Dermis blood vessel endothelial cell (primary cell): ENCODE results near the gene JPT2. TPM values are rescaled to one million over a fixed set of nuclear protein-coding genes. Genes with fewer than 3 reads are reported as not detected.
"Not testable (repeated sequence)": the region's sequence is repeated elsewhere in the genome, so short reads cannot be mapped to it uniquely, and the experiment has no call there.

Experiments used
- DNase-seq: peaks from one replicate; pipeline ENCODE4 v3.0.0; 2010
- total RNA-seq: library from RNA; depleted of rRNA; stranded (reverse); fragments of >200 nt; gene quantifications from 2 replicates; pipeline ENCODE4 v1.2.3, GENCODE V29; 2014

JPT2 gene
- total RNA-seq, 1 donor from 2014 or later, result 63.0 TPM

DNA sequence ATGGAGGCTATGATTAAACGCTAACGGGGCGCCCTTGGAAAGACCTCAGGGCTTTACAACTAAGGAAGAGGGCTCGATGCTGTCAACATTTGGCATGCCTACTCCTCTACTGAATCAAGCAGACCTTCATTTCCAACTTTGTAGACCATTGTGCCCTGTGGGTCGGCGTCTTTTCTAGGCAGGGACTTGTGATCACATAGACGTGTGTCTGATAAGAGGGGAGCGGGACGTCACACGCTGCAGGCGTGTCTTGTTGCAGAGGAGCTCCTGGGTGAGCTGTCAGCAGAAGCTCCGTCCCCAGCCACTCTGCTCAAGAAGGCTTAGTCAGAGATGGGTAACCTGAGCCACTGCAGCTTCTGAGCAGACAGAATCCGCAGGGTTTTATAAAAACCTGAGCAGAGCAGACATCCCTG, 30.7 kb downstream of the JPT2 start:
- DNase-seq, result no peak

DNA sequence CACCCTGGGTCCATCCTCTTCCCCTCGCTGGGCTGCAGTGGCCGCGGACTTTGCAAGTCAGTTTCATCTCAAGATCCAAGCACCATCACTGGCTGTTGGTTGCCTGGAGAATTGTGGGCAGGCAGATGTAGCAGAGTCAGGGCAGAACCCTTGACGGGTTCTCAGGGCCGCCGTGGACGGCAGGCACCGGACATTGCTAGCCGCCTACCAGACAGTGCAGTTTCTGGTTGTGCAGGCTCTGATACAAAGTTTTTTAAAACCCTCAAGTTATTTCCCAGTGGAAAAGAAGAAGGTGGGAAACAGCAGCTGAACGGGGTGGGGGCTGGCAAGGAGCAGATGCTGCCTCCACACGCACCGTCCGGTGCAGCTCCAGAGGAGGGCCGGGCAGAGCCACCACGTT, 31.3 kb downstream of the JPT2 start:
- DNase-seq, result no peak

DNA sequence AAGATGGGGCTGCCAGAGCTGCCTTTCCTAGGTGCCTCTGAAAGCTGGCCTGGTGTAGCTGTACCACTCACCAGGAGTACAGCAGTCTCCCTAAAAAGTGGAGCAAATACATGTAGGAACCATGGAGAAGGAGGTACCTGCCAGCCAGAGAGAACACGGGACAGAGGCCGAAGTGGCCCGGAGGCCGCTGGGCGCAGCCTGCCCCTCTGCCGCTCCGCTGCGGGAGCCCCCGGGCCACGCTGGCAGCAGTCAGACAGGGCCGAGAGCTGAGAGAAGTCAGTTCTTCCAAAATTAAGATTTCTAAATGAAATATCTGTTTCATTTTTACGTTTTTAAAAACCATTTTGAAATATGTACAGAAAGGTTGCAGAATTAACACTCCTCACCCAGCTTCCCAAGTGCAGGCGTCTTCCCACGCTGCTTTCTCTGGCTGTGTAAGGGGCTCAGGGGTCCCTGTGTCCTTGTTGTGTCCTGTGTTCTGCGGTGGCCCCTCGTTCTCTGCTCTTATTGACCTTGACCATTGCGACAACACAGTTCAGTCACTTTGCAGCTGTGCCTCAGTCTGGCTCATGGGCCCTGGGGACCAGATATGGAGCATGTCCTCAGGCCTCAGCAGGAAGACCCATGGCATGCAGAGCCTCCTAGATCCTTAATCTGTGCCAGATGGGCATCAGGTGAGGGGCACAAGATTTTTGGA, 32.9 kb downstream of the JPT2 start:
- DNase-seq, result no peak

DNA sequence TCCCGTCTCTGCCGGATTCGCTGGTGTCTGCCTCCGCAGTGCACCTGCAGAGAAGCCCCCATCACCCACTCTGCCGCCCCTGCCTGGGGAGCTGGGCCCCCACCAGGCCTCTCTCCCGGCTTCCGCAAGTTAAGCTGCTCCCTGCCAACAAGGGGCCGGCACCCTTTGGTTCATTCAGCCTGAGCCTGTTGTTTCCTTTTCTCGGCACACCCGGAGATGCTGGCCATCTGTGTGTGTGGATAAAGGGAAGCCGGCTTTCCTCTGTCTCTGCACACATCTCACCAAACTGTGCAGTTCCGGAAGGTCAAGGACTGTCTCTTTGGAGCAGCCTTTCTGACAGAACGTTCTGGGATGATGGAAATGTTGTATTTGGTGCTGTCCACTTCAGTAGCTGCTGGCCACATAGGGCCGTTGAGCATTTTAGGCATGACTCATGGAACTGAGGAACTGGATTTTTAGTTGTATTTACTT, 34.7 kb downstream of the JPT2 start:
- DNase-seq, result peak; percentile 61

DNA sequence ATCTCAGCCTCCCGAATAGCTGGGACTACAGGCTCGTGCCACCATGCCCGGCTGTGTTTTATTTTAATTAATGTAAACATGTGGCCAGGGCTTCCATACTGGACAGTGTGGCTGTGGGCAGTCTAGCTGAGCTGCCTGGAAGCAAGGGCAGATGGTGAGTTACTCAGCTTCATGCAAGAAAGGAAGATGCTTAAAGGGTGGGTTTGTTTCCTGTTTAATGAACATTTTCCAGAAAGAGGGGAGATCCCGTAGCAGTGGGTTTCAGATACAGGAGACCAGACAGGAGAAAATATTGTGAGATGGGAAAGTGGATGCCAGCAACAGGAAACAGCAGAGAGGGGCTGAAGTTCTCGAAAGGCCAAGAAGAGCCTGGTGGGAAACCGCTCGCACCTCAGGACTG, 35.3 kb downstream of the JPT2 start:
- DNase-seq, result no peak

DNA sequence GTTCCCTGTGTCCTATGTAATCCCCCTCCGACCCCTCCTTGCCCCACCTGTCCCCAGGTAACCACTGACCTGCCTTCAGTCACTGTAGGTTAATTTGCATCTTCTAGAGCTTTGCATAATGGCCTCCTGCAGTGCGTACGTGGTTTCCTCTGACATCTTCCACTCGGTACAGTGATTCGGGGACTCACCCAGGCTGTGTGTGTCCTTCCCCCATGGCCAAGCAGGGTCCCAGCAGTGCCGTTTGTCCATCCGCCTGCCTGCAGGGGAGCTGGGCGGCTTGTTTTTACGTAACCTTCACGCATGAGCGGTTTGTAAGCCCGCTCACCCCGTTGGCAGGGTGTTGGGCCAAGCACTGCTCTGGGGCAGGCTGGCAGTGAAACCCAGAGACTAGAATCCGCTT, 35.9 kb downstream of the JPT2 start:
- no peak for DNase-seq

DNA sequence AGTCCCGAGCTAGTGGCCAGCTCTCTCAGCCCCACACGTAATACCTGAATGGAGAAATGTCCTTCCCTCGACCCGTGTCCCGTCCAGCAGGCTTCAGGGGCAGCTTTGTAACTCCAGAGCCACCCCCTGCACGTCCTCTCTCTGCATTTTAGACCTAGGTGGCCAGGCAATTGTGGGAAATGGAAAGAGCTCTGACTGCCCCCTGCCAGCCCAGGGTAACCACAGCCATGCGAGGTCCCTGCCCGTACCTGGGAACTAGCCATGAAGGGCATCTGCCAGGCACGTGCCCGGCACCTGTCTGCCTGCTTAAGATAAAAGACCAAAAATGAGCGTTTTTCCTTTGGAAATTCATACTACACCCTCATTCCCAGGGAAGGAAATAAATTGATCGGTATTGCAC, 37.1 kb downstream of the JPT2 start:
- no peak for DNase-seq

DNA sequence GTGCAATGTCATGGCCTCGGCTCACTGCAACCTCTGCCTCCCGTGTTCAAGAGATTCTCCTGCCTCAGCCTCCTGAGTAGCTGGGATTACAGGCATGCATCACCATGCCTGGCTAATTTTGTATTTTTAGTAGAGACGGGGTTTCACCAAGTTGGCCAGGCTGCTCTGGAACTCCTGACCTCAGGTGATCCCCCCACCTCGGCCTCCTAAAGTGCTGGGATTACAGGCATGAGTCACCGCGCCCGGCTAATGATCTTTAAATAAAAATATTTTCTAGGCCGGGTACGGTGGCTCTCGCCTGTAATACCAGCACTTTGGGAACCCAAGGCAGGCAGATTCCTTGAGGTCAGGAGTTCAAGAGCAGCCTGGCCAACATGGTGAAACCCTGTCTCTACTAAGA, 40.2 kb downstream of the JPT2 start:
- not testable (repeated sequence) for DNase-seq

DNA sequence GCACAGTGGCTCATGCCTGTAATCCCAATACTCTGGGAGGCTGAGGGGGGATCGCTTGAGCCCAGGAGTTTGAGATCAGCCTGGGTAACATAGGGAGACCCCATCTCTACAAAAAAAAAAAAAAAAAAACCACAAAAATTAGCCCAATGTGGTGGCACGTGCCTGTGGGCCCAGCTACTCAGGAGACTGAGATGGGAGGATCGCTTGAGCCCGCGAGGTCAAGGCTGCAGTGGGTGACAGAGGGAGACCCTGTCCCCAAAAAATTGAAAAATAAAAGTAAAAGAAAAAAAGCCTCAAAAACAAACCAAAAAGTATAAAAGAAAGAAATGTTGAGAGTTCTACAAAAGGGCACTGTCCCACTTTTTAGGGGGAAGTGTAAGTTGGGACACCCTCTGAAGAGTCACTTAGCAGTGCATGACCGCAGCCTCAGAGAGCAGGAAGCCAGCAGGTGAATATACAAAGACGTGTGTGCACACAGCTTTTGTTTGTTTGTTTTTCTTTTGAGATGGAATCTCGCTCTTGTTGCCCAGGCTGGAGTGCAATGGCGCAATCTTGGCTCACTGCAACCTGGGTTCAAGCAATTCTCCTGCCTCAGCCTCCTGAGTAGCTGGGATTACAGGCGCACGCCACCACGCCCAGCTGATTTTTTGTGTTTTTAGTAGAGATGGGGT, 41.6 kb downstream of the JPT2 start:
- DNase-seq, result not testable (repeated sequence)

DNA sequence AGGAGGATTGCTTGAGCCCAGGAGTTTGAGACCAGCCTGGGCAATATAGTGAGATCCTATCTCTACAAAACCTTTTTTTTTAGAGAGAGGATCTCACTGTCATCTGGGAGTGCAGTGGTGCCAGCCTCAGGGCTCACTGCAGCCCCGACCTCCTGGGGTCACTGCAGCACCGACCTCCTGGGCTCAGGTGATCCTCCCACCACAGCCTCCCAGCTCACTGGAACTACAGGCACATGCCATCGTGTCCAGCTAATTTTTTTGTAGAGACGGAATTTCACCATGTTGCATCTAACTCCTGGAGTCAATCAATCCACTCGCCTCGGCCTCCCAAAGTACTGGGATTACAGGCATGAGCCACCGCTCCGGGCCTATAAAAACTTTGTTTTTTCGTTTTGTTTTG, 43.3 kb downstream of the JPT2 start:
- DNase-seq, result no peak

DNA sequence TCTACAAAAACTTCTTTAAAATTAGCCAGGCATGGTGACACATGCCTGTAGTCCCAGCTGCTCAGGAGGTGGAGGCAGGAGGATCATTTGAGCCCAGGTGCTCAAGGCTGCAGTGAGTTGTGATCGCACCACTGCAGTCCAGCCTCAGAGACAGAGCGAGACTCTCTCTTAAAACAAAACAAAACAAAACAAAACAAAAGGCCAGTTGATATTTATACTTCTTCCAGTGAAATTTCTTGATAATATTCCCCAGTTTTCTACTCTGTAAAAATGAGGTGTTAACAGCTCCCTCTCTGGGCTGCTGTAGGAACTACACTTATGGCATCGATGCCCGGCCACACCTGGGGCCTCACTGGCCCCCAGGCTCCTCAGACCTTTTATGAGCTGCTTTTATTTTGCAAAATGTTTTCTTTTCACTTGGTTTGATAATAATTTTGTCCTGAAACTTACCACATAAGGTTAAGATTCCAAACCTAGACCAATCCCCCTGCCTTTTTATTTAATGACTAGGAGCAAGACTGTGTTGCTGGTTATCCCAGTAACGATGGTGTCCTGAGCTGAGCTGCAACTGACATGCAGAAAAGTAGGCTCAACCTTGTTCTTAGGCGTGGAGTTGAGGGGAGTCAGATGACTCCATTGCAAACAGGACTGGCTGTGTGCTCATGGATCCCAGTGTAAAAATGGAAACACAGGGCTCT, 45.5 kb downstream of the JPT2 start:
- DNase-seq, result peak; percentile 73

DNA sequence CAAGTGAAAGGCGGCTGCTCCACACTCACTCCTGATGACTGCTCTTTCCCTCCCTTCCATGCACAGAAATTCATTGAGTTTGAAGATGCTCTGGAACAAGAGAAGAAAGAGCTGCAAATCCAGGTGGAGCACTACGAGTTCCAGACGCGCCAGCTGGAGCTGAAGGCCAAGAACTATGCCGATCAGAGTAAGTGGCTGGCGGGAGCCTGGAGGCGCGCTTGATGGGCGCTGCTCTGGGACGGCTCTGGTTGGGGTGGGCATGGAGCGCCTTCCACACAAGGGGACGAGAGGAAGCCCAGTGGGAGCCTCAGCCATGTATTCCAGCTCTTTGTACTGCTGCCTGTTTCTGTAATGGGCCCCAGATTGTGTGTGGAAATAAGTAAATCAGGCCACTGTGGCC, 46.4 kb downstream of the JPT2 start:
- DNase-seq, result no peak

DNA sequence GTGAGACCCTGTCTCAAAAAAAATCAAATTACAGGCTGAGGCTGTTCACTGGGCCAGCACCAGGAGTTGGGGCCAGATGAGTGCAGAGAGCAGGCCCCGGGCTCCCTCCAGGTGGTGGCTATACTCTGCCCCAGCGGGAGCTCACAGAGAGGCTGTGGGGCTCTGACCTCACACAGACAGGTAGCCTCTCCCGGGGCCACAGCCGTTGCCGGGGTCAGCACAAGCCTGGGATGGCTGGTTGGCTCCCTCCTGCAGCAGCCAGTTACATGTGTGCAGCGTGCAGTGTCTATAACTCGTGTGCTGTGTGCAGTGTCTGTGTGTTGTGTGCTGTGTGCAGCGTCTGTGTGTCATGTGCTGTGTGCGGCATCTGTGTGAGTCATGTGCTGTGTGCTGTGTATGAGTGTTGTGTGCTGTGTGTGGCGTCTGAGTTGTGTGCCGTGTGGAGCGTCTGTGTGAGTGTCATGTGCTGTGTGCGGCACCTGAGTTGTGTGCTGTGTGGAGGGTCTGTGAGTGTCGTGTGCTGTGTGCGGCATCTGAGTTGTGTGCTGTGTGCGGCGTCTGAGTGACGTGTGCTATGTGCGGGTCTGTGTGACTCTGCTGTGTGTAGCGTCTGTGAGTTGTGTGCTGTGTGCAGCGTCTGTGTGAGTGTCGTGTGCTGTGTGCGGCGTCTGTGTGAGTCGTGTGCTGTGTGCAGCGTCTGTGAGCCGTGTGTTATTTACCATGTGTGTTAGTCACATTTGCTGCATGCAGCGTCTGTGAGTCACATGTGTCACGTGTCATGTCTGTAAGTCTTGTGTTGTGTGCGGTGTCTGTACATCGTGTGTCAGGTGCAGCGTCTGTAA, 48.8 kb downstream of the JPT2 start:
- DNase-seq, result no peak

DNA sequence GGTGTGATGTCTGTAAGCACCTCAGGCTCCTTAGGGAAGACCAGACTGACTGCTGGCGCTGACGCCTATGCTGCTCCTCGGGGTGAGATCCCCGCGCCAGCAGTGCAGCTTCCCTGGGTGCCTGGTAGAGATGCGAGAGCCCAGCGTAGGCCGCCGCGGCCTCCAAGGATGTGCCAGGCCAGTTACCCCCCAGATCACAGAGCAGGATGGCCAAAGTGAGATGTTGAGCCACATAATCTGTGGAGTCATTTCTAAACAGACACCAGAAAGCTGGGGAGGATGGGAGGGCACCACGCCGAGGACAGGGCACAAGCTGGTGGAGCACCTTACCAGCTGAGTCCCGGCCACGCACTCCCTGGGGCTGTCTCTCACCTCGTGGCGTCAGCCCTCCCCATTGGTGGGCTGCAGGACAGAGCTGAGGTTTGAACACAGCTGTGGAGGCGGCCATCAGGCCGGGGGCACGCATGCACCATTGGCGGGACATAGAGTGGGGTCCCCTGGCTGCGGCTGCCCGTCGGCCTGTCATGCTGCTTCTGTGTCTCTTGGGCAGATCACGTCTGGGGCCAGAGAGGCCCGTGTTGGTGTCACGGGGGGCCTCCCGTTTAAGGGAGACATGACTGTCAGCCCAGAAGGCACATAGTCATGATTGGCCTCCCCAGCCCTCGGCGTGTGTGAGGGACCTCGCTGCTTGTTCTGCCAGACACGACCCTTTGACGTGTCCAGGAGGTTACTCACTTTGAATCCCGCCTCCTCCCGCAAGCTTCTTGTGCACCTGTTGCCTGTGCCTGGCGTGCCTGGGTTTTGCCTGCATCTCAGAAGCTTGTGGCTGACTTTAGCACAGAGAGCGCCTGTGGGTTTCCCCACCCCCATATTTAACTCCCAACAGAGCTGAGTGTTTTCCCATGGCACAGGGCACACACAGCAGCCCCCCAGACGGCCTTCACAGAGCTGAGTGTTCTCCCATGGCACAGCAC, 49.9 kb downstream of the JPT2 start:
- DNase-seq, result no peak

DNA sequence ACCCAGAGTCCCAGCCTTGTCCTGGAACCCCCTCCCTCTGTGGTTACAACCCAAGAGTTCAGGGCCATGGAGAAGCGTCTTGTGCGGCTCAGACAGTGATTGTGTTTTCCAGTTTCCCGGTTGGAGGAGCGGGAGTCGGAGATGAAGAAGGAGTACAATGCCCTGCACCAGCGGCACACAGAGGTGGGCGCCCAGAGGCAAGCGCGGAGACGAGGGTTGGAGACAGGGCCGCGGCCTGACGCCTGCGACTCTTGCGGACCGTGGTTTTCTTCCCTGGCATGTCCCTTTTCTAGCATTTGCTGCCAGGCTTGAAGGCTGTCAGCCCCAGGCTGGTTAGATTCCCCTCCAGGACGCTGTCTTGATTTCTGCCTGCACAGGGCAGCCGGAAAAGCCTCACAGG, 50.9 kb downstream of the JPT2 start:
- no peak for DNase-seq

DNA sequence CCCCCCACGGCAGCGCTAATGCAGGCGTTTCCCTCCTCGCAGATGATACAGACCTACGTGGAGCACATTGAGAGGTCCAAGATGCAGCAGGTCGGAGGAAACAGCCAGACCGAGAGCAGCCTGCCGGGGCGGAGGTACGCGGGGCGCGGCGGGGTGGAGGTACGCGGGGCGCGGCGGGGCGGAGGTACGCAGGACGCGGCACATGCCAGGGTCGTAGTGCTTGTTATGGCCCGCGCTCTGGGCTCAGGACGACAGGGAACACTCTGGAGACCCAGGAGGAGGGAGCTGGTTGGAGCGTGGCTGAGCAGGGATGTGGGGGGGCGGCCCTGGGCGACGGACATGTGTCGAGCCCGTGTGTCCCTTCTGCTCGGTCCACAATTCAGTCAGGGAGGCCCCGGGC, 51.4 kb downstream of the JPT2 start:
- no peak for DNase-seq

DNA sequence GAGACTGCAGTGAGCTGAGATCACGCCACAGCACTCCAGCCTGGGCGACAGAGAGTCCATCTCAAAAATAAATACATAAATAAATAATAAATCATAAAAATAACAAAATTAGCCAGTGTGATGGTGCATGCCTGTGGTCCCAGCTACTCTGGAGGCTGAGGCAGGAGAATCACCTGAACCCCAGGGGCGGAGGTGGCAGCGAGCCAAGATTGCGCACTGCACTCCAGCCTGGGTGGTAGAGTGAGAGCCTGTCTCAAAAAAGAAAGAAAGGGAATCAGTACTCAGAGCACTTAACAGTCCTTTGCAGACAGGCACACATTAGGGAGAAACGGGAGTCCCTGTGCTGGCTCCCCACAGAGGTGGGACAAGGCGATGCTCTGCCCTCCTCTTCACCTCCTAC, 53.0 kb downstream of the JPT2 start:
- DNase-seq, result no peak

DNA sequence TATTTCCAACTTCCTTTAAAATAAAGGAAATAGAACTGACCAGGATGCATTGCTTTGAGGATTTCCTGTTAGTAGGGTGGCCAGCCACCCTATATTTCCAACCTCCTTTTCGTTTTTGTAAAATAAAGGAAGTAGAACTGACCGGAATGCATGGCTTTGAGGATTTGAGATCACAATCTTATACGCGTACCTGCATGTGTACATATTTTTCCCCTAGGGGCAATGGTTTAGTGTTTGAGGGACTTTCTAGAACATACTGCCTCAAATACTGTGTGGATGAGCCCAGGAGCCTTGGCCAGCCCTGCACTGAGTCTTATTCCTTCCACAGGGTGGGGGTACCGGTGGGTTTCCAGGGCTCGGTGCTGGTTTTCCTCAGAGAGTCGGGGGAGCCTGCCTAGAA, 53.5 kb downstream of the JPT2 start:
- DNase-seq, result no peak

DNA sequence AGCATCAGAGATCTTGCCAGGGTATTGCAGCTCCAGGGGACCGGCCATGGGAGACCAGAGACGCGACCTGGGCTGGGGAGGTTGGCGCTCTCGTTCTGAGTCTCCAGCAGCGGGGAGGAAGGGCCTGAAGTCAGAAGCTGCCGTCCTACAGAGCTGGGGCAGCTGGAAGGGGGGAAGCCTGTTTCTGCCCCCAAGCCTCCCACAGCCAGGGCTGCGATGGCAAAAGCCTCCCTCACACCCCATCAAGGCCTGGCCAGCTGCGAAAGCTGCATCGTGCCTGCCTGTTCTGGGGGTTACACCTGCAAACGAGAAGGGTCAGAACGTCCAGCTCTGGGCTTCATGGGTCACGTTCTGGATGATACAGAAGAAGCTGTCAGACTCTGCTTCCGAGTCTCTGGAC, 54.0 kb downstream of the JPT2 start:
- DNase-seq, result no peak

DNA sequence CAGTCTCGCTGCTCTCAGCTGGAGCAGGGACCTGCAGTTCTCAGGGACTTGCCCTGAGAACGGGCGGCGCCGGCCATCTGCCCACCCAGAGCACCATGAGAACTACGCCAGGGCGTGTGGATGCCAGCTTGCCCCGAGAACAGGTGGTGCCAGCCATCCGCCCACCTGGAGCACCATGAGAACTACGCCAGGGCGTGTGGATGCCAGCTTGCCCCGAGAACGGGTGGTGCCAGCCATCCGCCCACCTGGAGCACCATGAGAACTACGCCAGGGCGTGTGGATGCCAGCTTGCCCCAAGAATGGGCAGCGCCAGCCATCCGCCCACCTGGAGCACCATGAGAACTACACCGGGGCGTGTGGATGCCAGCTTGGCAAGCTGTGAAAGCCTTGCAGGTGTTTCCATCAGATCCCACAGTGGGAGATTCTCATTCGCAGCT, 54.5 kb downstream of the JPT2 start:
- not testable (repeated sequence) for DNase-seq

DNA sequence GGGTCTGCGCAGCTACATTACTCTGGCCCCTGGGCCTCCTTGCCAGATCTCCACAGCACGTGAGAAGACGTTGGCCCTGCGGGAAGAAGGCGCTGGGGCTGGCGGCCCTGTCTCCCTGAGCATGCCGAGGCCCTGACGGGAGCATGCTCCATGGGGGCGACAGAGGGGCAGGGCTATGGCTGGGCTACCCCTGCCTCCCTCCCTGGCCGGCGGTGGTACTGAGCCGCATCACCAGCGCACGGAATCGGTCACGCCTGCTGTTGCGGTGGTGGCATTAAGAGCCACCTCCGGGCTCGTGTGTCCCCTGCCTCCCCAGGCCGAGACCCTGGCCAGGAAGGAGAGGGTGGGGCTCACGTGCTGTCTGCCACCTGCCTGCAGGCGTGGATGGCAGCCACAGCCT, 56.0 kb downstream of the JPT2 start:
- no peak for DNase-seq

DNA sequence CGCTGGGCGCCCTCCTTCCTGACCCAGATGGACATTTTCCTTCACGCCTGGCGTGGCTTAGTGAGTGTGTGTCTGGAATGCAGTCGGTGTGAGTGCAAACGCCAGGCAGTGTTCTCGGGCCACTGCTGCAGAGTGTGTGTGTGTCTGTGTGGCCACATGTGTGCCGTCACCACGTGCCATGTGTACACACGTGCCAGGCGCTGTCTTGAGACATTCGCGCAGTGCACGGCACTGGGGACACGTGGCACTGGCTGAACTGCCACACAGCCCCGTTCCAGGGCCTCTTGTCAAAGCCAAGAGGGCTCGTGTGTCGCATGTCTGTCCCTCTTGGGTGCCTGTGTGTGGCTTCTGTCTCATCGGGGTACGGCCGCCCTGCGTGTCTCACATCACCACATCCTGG, 56.7 kb downstream of the JPT2 start:
- DNase-seq, result no peak
